Measurements from ENCODE around the gene SPINK9. TPM values are rescaled to one million over a fixed set of nuclear protein-coding genes. Genes with fewer than 3 reads are reported as not detected.

Gene SPINK9
- total and polyA plus RNA-seq, 4 donors: not detected

GRCh38 chr5:148372166-148372725 is 36.9 kb downstream of the SPINK9 start:
- Histone ChIP-seq H3K4me3 (no peak overlapping the region), H3K36me3 (ENCODE audit: control insufficient read depth in 4 of 4, insufficient read depth in 4 of 4, low read length in 4 of 4) (peaks cover 0 to 6% (median under 1%) of the 10 kb centered on the region in 4 donors), H3K27me3 (ENCODE audit: control insufficient read depth in 3 of 3, insufficient read depth in 3 of 3, low read length in 2 of 3) (no peaks in the 10 kb centered on the region), H3K9ac (ENCODE audit: insufficient read depth in 1 of 2, low read length in 2 of 2) (no peak overlapping the region), H3K9me3 (ENCODE audit: control insufficient read depth in 4 of 4, insufficient read depth in 3 of 4, low read length in 3 of 4) (no peaks in the 10 kb centered on the region), H3K27ac (ENCODE audit: low read depth in 1 of 2, low read length in 1 of 2) (no peak overlapping the region), H3K4me1 (ENCODE audit: control insufficient read depth in 5 of 5, insufficient read depth in 5 of 5, low read length in 5 of 5) (peaks cover 0 to 11% (median 0%) of the 10 kb centered on the region in 5 donors)
- DNase-seq: no peak
- TF ChIP-seq CTCF (IDR thresholded peaks at IDR 0.05; ENCODE audit: control extremely low read depth, extremely low read depth): no peak
- ATAC-seq (ENCODE audit: insufficient read depth, low FRiP score): no peak
- WGBS, 2 donors: 54 to 57% methylated on average over 2 of the region's 2 CpGs

- peaks cover 0 to 6% (median under 1%) of the 10 kb centered on the region in 4 donors for H3K36me3 ChIP-seq (ENCODE audit: control insufficient read depth in 4 of 4, insufficient read depth in 4 of 4, low read length in 4 of 4)
- H3K9me3 ChIP-seq (ENCODE audit: control insufficient read depth in 4 of 4, insufficient read depth in 3 of 4, low read length in 3 of 4): no peaks in the 10 kb centered on the region
- H3K27me3 ChIP-seq (ENCODE audit: control insufficient read depth in 3 of 3, insufficient read depth in 3 of 3, low read length in 2 of 3): no peaks in the 10 kb centered on the region
- TF ChIP-seq CTCF (IDR thresholded peaks at IDR 0.05; ENCODE audit: control extremely low read depth, extremely low read depth): no peak
- no peak for ATAC-seq (ENCODE audit: insufficient read depth, low FRiP score)
- H3K27ac ChIP-seq (ENCODE audit: low read depth in 1 of 2, low read length in 1 of 2): no peak overlapping the region
- H3K9ac ChIP-seq (ENCODE audit: insufficient read depth in 1 of 2, low read length in 2 of 2): no peak overlapping the region
- H3K4me3 ChIP-seq: no peak overlapping the region
- peaks cover 0 to 11% (median 0%) of the 10 kb centered on the region in 5 donors for H3K4me1 ChIP-seq (ENCODE audit: control insufficient read depth in 5 of 5, insufficient read depth in 5 of 5, low read length in 5 of 5)
- no peak for DNase-seq
Observed at GRCh38 chr5:148372893-148373292, 37.5 kb downstream of the SPINK9 start.

GRCh38 chr5:148374690-148375360 is 39.5 kb downstream of the SPINK9 start:
- Histone ChIP-seq H3K9me3 (ENCODE audit: control insufficient read depth in 4 of 4, insufficient read depth in 3 of 4, low read length in 3 of 4) (no peaks in the 10 kb centered on the region), H3K4me3 (no peak overlapping the region), H3K36me3 (ENCODE audit: control insufficient read depth in 4 of 4, insufficient read depth in 4 of 4, low read length in 4 of 4) (peaks cover 0 to 6% (median 2%) of the 10 kb centered on the region in 4 donors), H3K9ac (ENCODE audit: insufficient read depth in 1 of 2, low read length in 2 of 2) (no peak overlapping the region), H3K4me1 (ENCODE audit: control insufficient read depth in 5 of 5, insufficient read depth in 5 of 5, low read length in 5 of 5) (peaks cover 0 to 11% (median 0%) of the 10 kb centered on the region in 5 donors), H3K27me3 (ENCODE audit: control insufficient read depth in 3 of 3, insufficient read depth in 3 of 3, low read length in 2 of 3) (no peaks in the 10 kb centered on the region), H3K27ac (ENCODE audit: low read depth in 1 of 2, low read length in 1 of 2) (no peak overlapping the region)
- TF ChIP-seq CTCF (IDR thresholded peaks at IDR 0.05; ENCODE audit: control extremely low read depth, extremely low read depth): peak; percentile 45
- DNase-seq (peak; percentile 37 to 71 (median 38)), ATAC-seq (ENCODE audit: insufficient read depth, low FRiP score) (peak; percentile 85)
- 72 to 74% methylated on average over 3 of the region's 3 CpGs for WGBS, 2 donors

Data from lung (tissue), 12 donors.